Stimulated activated naive CD8-positive, alpha-beta T cell treated with anti-CD3 and anti-CD28 coated beads, Interleukin-15, Interleukin-2, amounts not matched to agents 100 ng/mL and 50 ng/mL, for 24 hours (primary cell): ENCODE results near the gene EME1.
"Not testable (repeated sequence)": the region's sequence is repeated elsewhere in the genome, so short reads cannot be mapped to it uniquely, and the experiment has no call there.

Source experiments
- H3K27ac Mint-ChIP-seq: one replicate; pipeline ENCODE4 v1.8.0; 2021; ENCODE audit warnings: mild to moderate bottlenecking, mixed read lengths
- H3K27me3 Mint-ChIP-seq: one replicate; pipeline ENCODE4 v1.8.0; 2021; ENCODE audit warnings: mixed read lengths
- H3K36me3 Mint-ChIP-seq: one replicate; pipeline ENCODE4 v1.8.0; 2021; ENCODE audit warnings: low read depth, mixed read lengths
- H3K4me1 Mint-ChIP-seq: one replicate; pipeline ENCODE4 v1.8.0; 2021; ENCODE audit warnings: low read depth, mixed read lengths
- H3K4me3 Mint-ChIP-seq: one replicate; pipeline ENCODE4 v1.8.0; 2021; ENCODE audit warnings: mild to moderate bottlenecking, mixed read lengths
- H3K9me3 Mint-ChIP-seq: one replicate; pipeline ENCODE4 v1.8.0; 2021; ENCODE audit warnings: mixed read lengths

EME1 gene, protein sequence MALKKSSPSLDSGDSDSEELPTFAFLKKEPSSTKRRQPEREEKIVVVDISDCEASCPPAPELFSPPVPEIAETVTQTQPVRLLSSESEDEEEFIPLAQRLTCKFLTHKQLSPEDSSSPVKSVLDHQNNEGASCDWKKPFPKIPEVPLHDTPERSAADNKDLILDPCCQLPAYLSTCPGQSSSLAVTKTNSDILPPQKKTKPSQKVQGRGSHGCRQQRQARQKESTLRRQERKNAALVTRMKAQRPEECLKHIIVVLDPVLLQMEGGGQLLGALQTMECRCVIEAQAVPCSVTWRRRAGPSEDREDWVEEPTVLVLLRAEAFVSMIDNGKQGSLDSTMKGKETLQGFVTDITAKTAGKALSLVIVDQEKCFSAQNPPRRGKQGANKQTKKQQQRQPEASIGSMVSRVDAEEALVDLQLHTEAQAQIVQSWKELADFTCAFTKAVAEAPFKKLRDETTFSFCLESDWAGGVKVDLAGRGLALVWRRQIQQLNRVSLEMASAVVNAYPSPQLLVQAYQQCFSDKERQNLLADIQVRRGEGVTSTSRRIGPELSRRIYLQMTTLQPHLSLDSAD

DNA sequence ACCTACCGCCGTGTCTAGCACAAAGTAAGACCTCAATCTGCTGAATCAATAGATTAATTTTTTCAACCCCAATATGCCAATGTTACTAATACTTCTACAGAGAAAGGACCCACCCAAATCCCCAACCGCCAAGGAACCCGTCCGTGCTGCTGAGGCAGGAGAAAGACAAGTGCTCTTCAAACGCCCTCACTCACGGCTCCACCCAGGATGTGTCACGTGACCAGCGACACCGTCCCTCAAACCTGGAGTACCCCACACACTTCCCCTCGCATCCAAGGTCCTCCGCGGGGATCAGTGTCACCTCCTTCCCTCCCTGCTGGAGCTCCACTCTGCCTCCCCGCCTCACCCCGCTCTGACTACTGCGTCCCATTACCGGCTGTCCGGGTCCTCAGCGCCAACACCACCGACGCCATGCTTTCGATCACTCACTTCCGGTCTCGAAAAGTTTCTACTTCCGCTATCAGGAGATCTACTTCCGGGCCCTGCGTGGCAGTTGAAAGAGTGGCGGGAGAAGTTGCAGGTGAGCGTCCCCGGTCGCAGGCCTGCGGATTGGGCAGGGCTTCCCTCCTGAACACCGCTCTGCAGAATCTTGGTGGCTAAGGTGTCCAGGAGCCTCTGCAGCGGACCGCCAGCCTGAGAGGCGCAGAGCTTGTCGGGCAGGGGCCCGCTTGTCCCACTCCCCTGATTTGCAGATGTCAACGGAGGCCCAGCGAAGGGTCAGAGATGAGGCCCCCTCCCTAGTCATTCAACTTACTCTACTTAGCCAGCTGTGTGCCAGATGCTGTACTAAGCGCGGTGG, at the start of gene EME1, which contains the start of gene MRPL27:
Gene EME1 (plus strand): TSS at position 472 of the 799 bp plus-strand sequence. CDS start 1,980 bp downstream, outside the sequence.
Gene MRPL27 (minus strand): TSS at position 427 of the 799 bp plus-strand sequence. CDS start 14 bp downstream, at position 413.
- H3K27ac Mint-ChIP-seq = peak within 1 kb of the TSS; percentile 100
- no peaks in the 10 kb centered on the region for H3K27me3 Mint-ChIP-seq
- H3K4me3 Mint-ChIP-seq = peak within 1 kb of the TSS; percentile 99
- peaks cover 65% of the 10 kb centered on the region for H3K36me3 Mint-ChIP-seq
- no peaks in the 10 kb centered on the region for H3K9me3 Mint-ChIP-seq
- H3K4me1 Mint-ChIP-seq = peaks cover 32% of the 10 kb centered on the region

DNA sequence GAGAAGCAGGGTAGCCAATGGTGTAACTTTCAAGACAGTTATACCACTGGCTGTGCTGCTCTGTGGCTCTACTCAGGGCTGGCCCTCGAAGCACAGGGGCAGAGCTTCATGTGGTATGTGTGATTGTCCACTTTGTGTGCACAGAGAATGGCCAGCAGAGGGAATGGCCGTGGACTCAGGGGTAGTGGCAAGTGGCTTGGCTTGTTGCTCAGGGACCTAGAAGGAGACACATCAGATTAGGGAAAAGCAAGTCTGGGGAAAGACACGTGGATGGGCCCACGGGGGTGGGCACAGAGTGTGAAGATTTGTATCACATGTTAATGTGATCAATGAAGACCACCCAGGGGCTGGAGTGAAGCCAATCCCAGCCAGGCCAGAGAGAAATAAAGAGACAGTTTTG, 47.1 kb upstream of the EME1 start:
- no peak overlapping the region for H3K27ac Mint-ChIP-seq

DNA sequence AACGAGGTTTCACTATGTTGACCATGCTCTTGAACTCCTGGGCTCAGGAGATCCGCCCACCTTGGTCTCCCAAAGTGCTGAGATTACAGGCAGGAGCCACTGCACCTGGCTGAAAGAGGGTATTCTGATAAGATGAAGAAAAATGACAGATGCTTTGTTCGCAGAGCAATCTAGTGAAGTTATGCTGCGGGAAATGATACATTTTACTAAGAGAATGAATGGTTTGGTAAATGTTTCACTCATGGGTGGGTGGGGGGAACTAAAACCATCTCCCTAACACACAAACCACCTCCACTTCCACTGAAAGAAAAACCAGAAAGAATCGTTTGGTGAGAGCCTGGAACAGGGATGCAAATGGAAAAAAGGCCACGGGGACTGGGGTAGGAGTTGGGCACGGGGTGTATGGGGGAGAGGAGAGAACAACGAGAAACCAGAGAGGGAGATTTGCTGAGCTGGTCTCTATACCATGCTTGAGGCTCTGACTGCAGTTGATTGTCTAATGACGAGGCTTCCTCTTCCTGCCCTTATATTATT, 46.1 kb upstream of the EME1 start:
- Mint-ChIP-seq H3K4me3 (no peak overlapping the region), H3K27me3 (peaks cover 5% of the 10 kb centered on the region), H3K27ac (no peak overlapping the region), H3K9me3 (no peaks in the 10 kb centered on the region), H3K4me1 (peaks cover 9% of the 10 kb centered on the region), H3K36me3 (no peaks in the 10 kb centered on the region)

More for the DNA sequence above, 47.1 kb upstream of the EME1 start:
- H3K4me1 Mint-ChIP-seq = peaks cover 6% of the 10 kb centered on the region
- H3K9me3 Mint-ChIP-seq = no peaks in the 10 kb centered on the region
- H3K4me3 Mint-ChIP-seq = no peak overlapping the region
- H3K27me3 Mint-ChIP-seq = peaks cover 5% of the 10 kb centered on the region
- H3K36me3 Mint-ChIP-seq = no peaks in the 10 kb centered on the region

DNA sequence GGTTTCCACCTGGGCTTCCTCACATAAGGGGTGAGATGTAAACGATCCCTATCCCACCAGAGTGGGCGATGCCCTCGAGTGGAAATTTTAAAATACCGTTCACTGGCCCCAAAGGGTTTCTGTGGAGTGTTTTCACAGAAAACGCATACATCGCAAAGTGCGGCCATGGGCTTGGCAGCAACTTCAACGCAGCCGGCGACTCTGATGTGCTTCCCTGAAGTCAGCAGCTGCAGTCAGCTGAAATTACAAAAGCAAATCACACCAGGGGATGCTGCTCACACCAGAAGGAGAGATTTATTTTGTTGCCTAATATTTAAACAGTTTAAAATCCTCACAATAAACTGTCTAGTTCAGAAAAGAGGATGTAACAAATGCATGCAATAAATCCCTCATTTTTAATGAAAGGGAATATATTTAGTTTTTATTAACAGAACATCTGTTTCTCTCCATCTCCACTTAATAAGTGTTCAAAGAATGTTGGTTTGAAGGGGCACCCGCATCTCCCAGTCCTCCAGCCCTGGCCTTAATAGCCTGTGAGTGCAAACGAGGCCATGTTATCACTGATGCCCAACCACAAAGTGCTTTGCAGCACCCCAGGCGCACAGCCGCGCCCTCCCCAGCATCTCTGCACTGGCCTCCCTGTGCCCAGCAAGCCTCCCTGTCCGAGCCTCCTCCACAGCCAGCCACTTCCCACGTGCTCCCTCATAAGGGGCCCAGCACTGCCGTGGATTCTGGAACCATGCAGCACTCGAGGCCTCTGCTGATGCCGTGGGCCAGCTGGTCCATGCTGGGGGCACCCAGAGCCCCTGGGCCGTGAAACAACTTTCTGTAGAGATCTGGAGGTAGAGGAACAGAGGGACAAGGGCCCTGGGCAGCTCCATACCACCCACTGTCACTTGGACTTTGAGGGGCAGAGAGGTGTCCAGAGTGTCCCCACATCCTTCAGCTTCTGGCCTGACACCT, 44.4 kb upstream of the EME1 start:
- H3K9me3 Mint-ChIP-seq = no peaks in the 10 kb centered on the region
- peaks cover 12% of the 10 kb centered on the region for H3K4me1 Mint-ChIP-seq
- H3K4me3 Mint-ChIP-seq = no peak overlapping the region
- H3K36me3 Mint-ChIP-seq = no peaks in the 10 kb centered on the region
- H3K27ac Mint-ChIP-seq = no peak overlapping the region
- peaks cover 6% of the 10 kb centered on the region for H3K27me3 Mint-ChIP-seq

DNA sequence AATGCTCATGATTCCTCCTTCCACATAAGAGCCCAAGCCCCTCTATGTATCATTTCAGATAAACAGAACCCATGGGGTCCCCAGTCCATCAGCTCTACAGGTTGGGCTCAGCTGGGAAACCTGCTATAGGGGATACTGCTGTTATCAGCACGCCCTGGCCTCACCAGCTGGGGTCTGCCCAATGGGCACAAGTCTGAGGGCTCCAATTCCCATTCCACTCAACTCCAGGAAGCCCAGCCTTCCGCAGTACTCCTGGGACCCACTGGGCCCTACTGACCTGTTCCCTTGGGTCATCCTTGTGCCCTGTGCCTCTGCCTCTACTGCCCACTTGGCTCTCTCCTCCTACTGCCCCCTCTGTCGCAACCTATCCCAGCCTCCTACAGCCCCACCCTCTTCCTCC, 43.3 kb upstream of the EME1 start:
- peaks cover 11% of the 10 kb centered on the region for H3K27me3 Mint-ChIP-seq
- peaks cover 19% of the 10 kb centered on the region for H3K4me1 Mint-ChIP-seq
- H3K27ac Mint-ChIP-seq = no peak overlapping the region
- no peaks in the 10 kb centered on the region for H3K9me3 Mint-ChIP-seq
- H3K36me3 Mint-ChIP-seq = no peaks in the 10 kb centered on the region
- no peak overlapping the region for H3K4me3 Mint-ChIP-seq

DNA sequence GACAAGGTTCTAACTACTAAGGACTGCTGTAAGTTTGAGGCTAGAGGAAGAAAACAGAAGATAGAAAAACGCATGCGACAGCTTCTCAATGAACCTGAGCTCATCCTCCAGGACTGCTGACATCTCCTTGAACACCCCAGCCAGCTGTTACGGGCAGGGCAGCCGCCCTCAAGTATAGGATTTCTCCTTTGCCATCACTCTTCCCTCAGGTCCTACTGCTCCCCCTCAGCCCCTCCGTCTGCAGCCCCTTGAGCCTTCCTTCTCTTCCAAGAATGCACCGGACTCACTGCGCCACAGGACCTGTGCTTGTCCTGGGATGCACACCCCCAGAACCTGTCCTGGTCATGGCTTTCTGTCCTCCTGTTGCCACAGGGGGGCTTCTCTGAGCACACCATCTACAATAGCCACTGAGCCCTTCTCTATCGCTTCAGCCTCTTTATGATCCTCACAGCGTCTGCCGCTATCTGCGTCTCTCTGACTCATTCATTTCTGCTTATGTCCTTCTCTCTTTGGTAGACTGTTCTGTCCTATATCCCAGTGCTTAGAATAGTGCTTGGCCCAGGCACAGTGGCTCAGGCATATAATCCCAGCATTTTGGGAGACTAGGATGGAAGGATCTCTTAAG, 42.8 kb upstream of the EME1 start:
- H3K27ac Mint-ChIP-seq = no peak overlapping the region

DNA sequence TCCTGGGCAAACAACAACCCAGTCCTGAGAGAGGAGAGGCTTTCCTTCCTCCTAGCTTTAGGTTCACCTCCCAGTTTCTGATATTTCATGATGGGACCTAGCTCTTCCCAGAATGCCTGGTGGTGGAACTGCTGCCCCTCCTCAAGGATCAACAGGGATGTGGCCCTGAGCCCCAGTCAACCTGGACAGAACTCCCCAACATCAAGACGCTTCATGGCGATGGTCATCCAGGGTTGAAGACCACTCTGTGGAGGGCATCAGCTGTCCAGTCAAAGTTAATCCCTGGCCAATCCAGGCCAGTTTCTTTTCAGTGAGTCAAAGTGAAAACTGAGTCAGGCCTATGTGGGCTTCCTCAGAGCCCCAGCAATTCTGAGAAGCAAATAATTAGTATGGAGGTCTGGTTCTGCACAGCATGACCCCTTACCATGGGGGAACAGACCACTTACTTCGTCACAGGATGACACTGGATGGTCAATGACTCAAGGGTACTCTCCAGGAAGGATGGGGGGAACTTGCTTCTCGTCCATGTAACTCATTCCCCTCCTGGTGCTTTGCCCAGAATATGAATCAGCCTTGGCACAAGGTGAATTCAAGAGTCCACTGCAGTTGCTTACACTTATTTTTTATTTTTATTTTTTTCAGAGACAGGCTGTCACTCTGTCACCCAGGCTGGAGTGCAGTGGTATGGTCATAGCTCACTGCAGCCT, 41.8 kb upstream of the EME1 start:
- peaks cover 19% of the 10 kb centered on the region for H3K4me1 Mint-ChIP-seq
- no peaks in the 10 kb centered on the region for H3K36me3 Mint-ChIP-seq
- peak overlapping the region; percentile 45 for H3K27ac Mint-ChIP-seq
- H3K9me3 Mint-ChIP-seq = no peaks in the 10 kb centered on the region
- no peak overlapping the region for H3K4me3 Mint-ChIP-seq
- H3K27me3 Mint-ChIP-seq = peaks cover 11% of the 10 kb centered on the region

More for the DNA sequence above, 42.8 kb upstream of the EME1 start:
- peaks cover 11% of the 10 kb centered on the region for H3K27me3 Mint-ChIP-seq
- H3K9me3 Mint-ChIP-seq = no peaks in the 10 kb centered on the region
- H3K4me3 Mint-ChIP-seq = no peak overlapping the region
- no peaks in the 10 kb centered on the region for H3K36me3 Mint-ChIP-seq
- H3K4me1 Mint-ChIP-seq = peaks cover 19% of the 10 kb centered on the region

DNA sequence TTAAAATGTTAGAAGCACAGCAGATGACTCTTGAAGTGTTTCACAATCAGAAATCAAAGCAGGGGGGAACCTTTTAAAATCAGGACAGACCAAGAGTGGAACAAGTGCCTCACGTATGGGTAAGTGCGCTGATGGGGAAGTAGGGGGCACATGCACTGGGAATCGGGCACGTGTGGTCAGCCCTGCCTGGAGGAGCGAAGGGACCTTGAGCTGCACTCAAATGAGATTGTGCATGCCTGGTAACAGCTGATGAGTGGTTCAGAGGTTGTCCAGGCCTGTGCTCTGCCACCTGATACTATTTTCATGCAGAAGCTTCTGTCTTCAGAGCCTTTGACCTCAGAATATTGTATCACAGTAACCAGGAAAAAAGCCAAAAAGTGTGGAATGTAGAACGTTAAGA, 40.8 kb upstream of the EME1 start:
- Mint-ChIP-seq H3K36me3 (no peaks in the 10 kb centered on the region), H3K9me3 (no peaks in the 10 kb centered on the region), H3K27ac (no peak overlapping the region), H3K4me3 (no peak overlapping the region), H3K4me1 (peaks cover 13% of the 10 kb centered on the region), H3K27me3 (peaks cover 11% of the 10 kb centered on the region)

DNA sequence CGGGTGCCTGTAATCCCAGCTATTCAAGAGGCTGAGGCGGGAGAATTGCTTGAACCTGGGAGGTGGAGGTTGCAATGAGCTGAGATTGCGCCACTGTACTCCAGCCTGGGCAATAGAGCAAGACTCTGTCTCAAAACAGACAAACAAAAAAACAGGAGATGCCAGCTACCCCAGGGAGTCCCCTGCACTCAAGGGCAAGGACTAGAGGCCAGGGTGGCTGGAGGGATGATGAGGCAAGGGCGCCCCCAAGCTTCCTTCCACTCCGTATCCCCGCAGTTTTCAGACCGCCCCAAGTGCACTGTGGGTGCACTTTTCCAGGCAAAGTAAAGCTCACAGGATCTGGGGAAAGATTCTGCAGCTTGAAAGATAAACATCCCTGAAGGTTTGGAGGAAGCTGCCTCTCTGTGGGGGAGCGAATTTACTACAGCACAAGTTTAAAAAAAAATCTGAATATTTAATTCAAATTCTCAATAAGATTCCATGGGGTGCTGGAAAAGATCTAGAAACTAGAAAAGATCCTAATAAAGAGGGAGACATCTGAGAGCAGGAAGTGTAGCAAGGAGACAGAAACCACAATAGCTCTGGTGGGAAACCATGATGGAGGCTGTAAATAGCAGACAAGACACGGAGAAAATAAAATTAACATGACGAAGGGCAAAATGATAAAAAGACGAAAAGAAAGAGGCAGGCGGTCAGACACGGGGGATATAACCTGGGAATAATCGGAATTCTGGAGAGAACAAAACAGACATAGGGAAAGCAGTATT, 39.6 kb upstream of the EME1 start:
- not testable (repeated sequence) for H3K36me3 Mint-ChIP-seq, H3K9me3 Mint-ChIP-seq
- H3K27me3 Mint-ChIP-seq = peaks cover 11% of the 10 kb centered on the region
- H3K4me1 Mint-ChIP-seq = peaks cover 13% of the 10 kb centered on the region
- H3K4me3 Mint-ChIP-seq = peak overlapping the region; percentile 54
- H3K27ac Mint-ChIP-seq = peak overlapping the region; percentile 36

DNA sequence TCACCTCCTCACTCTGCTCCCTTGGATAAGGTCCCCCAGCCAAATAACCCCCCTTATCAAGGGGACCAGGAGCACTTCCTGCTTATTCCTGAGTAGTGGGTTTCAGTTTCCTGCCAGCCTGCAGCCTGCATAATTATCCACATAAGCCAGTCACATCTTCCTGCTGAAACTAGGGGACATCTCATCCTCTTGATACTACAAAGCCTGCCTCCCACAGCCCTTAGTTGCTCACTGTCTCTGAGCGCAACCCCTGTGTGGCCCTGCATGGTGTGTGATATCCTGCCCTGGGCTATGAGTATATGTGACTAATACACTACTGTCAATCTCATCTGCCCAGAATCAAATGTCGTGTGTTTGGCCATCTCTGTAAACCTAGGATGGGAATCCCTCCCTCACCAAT, 35.1 kb upstream of the EME1 start:
- no peak overlapping the region for H3K4me3 Mint-ChIP-seq
- H3K27ac Mint-ChIP-seq = no peak overlapping the region
- peaks cover 13% of the 10 kb centered on the region for H3K27me3 Mint-ChIP-seq
- H3K9me3 Mint-ChIP-seq = peaks cover 14% of the 10 kb centered on the region
- peaks cover 5% of the 10 kb centered on the region for H3K36me3 Mint-ChIP-seq
- H3K4me1 Mint-ChIP-seq = peaks cover 9% of the 10 kb centered on the region

DNA sequence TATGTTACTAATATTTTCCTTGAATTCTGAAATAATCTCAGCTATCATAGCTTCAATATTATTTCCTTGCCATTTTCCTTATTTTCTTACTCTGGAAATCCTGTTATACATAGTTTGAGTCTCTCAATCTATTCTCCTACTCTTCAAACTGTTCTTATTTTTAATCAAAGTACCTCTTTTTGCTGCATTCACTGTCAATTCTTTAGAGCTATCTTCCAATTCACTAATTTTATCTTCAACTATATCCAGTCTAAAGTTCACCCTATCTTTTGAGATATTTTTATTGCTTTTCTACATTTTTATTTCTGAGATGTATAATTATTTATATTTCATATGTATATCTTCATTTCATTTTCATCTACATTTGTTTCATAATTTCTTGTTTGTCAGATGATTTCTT, 34.4 kb upstream of the EME1 start:
- Mint-ChIP-seq H3K4me3 (no peak overlapping the region), H3K27ac (no peak overlapping the region), H3K27me3 (peaks cover 11% of the 10 kb centered on the region)

DNA sequence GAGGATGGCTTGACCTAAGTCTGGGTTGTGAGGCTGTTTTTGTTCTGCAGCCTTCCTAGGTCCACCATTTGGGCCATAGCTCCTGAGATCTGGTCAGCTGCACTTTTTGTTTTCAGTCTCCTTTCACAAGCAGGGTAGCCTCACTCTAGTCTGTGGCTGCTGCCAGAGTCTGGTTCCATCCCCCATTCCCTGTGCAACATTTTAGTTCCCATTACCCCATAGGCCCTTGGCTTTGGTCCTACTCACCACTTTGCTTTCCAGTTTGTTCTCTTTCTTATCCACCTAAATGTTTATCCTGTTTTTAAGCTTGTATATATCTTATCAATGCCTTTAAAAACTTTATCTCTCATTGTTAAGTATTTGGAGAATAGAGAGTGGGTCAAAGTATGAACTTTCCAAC, 33.6 kb upstream of the EME1 start:
- H3K27me3 Mint-ChIP-seq = peaks cover 6% of the 10 kb centered on the region
- H3K27ac Mint-ChIP-seq = no peak overlapping the region
- peaks cover 14% of the 10 kb centered on the region for H3K9me3 Mint-ChIP-seq
- peaks cover 5% of the 10 kb centered on the region for H3K36me3 Mint-ChIP-seq
- peaks cover 1% of the 10 kb centered on the region for H3K4me1 Mint-ChIP-seq
- H3K4me3 Mint-ChIP-seq = no peak overlapping the region

More for the DNA sequence above, 34.4 kb upstream of the EME1 start:
- peaks cover 5% of the 10 kb centered on the region for H3K36me3 Mint-ChIP-seq
- H3K9me3 Mint-ChIP-seq = peaks cover 14% of the 10 kb centered on the region
- peaks cover 6% of the 10 kb centered on the region for H3K4me1 Mint-ChIP-seq
